Transverse colon (tissue), 3 donors: Measurements from ENCODE around the gene MT1H.
"Not testable (repeated sequence)": the region's sequence is repeated elsewhere in the genome, so short reads cannot be mapped to it uniquely, and the experiment has no call there.

Experiments used
- EP300 ChIP-seq: sonication (generic); formaldehyde crosslinking; IDR thresholded peaks from one replicate; pipeline ENCODE4 v1.6.1; 2017; ENCODE audit warnings: antibody characterized with exemption, low read depth
- POLR2A ChIP-seq: fragments of 450-650 bp; IDR thresholded peaks from one replicate; pipeline ENCODE4 v1.6.1; 2016; ENCODE audit warnings: antibody characterized with exemption, mild to moderate bottlenecking, moderate library complexity
- POLR2AphosphoS5 ChIP-seq, 3 donors: sonication (generic); formaldehyde crosslinking; IDR thresholded peaks; one replicate each; pipeline ENCODE4 v1.6.1; 2016; ENCODE audit warnings: antibody characterized with exemption in 3 of 3

DNA sequence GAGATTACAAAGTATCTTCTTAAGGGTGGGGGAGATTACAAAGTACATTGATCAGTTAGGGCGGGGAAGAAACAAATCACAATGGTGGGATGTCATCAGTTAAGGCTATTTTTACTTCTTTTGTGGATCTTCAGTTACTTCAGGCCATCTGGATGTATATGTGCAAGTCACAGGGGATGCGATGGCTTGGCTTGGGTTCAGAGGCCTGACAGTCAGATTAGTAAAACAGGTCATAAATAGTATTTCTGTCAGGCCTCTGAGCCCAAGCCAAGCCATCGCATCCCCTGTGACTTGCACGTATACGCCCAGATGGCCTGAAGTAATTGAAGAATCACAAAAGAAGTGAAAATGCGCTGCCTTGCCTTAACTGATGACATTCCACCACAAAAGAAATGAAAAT lies 5.0 kb downstream of the MT1H start:
- not testable (repeated sequence) for TF ChIP-seq POLR2AphosphoS5 (IDR thresholded peaks at IDR 0.05); POLR2A; EP300
